Thyroid gland (tissue), 4 donors: Measurements from ENCODE around the gene SLC16A4. TPM values are rescaled to one million over a fixed set of nuclear protein-coding genes. Genes with fewer than 3 reads are reported as not detected.

Source experiments
- DNase-seq, 2 donors: peaks; one replicate each; pipeline ENCODE4 v3.0.0-alpha.2; 2019
- H3K27ac ChIP-seq, 3 donors: fragments of 200-600 bp; sonication (generic); 1 replicate in 2 of 3; 2 replicates in 1 of 3; pipeline ENCODE4 v1.5.1; 2016 to 2019; ENCODE audit warnings: mild to moderate bottlenecking in 1 of 3, moderate library complexity in 1 of 3
- H3K27me3 ChIP-seq: fragments of 200-600 bp; sonication (generic); one replicate; pipeline ENCODE4 v1.5.1; 2019
- H3K36me3 ChIP-seq, 2 donors: fragments of 200-600 bp; sonication (generic); one replicate each; pipeline ENCODE4 v1.5.1; 2016 to 2019
- H3K4me1 ChIP-seq, 2 donors: fragments of 200-600 bp; sonication (generic); one replicate each; pipeline ENCODE4 v1.5.1; 2017 to 2019
- H3K4me3 ChIP-seq, 3 donors: fragments of 200-600 bp; sonication (generic); replicated peaks in 1 of 3; 1 replicate in 2 of 3; 2 replicates in 1 of 3; pipeline ENCODE4 v1.5.1; 2016; ENCODE audit warnings: mild to moderate bottlenecking in 1 of 3
- H3K9me3 ChIP-seq: fragments of 200-600 bp; sonication (generic); one replicate; pipeline ENCODE4 v1.5.1; 2017
- POLR2A ChIP-seq, 2 donors: fragments of 450-650 bp; IDR thresholded peaks; one replicate each; pipeline ENCODE4 v1.6.1; 2017; ENCODE audit warnings: antibody characterized with exemption in 2 of 2, mild to moderate bottlenecking in 2 of 2, moderate library complexity in 1 of 2
- WGBS, 2 donors: methylation state at CpG; one replicate each; pipeline ENCODE4 v1.1.5; 2017; 5-methylcytosine and 5-hydroxymethylcytosine counted together
- intact Hi-C: fragments of 100-400 bp; cut with DNase I; formaldehyde crosslinking; loops from one replicate; pipeline ENCODE4 v1.15.1; 2023
- total RNA-seq, 4 donors: library from RNA; depleted of rRNA; stranded (reverse); fragments of >200 nt; gene quantifications; one replicate each; pipeline ENCODE4 v1.2.3, GENCODE V29; 2016
- TF ChIP-seq, protein P1 (sequence below), 6 experiments: fragments of 200-600 bp in 3 of 6; fragments of 450-650 bp in 3 of 6; sonication (generic) in 3 of 6; IDR thresholded peaks; one replicate each; pipeline ENCODE4 v1.5.1; 2016 to 2019; ENCODE audit warnings: antibody characterized with exemption in 6 of 6, mild to moderate bottlenecking in 2 of 6, inconsistent platforms in 1 of 6, moderate library complexity in 1 of 6

SLC16A4 gene
- total RNA-seq, 4 donors from 2014 or later, result 18.6 to 30.5 (median 25.8) TPM

- Histone ChIP-seq H3K36me3 (no peaks in the 10 kb centered on the region), H3K9me3 (no peaks in the 10 kb centered on the region), H3K4me3 (no peak overlapping the region), H3K27ac (no peak overlapping the region), H3K4me1 (no peaks in the 10 kb centered on the region), H3K27me3 (no peaks in the 10 kb centered on the region)
- peak in 1 of 2 donors; percentile 4 for DNase-seq
- TF ChIP-seq, protein P1, sequence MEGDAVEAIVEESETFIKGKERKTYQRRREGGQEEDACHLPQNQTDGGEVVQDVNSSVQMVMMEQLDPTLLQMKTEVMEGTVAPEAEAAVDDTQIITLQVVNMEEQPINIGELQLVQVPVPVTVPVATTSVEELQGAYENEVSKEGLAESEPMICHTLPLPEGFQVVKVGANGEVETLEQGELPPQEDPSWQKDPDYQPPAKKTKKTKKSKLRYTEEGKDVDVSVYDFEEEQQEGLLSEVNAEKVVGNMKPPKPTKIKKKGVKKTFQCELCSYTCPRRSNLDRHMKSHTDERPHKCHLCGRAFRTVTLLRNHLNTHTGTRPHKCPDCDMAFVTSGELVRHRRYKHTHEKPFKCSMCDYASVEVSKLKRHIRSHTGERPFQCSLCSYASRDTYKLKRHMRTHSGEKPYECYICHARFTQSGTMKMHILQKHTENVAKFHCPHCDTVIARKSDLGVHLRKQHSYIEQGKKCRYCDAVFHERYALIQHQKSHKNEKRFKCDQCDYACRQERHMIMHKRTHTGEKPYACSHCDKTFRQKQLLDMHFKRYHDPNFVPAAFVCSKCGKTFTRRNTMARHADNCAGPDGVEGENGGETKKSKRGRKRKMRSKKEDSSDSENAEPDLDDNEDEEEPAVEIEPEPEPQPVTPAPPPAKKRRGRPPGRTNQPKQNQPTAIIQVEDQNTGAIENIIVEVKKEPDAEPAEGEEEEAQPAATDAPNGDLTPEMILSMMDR (IDR thresholded peaks at IDR 0.05), result no peak
- no peak for TF ChIP-seq POLR2A (IDR thresholded peaks at IDR 0.05)
- 65 to 69% methylated on average over 4 of the region's 4 CpGs for WGBS, 2 donors
- intact Hi-C loops, result no loop called here
Measured at GRCh38 chr1:110318046-110318445, 72.8 kb downstream of the SLC16A4 start.

DNA sequence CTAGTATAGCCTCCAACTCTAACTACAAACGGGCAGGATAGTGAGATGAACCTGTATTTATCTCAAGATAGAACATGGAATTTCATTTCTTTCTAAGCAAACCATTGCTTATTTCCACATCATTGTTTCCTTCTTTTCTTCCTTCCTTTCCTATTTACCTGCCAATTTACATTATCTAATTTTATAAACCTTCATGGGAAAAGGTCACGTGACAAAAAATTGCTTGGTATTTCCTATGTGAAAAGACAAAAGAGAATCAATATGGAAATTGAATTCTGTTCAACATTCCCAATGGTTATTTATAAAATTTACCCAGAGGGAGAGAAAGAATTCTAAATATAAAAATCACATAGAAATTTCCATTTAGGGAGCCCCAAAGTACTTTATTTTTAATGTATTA lies 74.1 kb downstream of the SLC16A4 start:
- 87% methylated on average over 2 of the region's 2 CpGs for WGBS, 2 donors
- intact Hi-C loops, result no loop called here

More for the DNA sequence above, 74.1 kb downstream of the SLC16A4 start:
- peaks cover 0 to 5% of the 10 kb centered on the region in 2 donors for H3K4me1 ChIP-seq
- H3K27me3 ChIP-seq, result no peaks in the 10 kb centered on the region
- DNase-seq, result no peak
- H3K9me3 ChIP-seq, result no peaks in the 10 kb centered on the region
- no peak overlapping the region for H3K4me3 ChIP-seq
- TF ChIP-seq, protein P1 (IDR thresholded peaks at IDR 0.05), result no peak
- no peak for TF ChIP-seq POLR2A (IDR thresholded peaks at IDR 0.05)
- H3K36me3 ChIP-seq, result no peaks in the 10 kb centered on the region
- no peak overlapping the region for H3K27ac ChIP-seq

Other genes with a start within 250 kb of the SLC16A4 start
- under 1 TPM; under 0.01 to 0.49 (median 0.18) TPM for gene SLC6A17, start 240.5 kb downstream of the SLC16A4 start, total RNA-seq
- 10 to 100 TPM in 1 of 4 donors, 1 to 10 TPM in 3; 3.8 to 12.5 (median 4.6) TPM for gene KCNC4, start 180.7 kb downstream of the SLC16A4 start, total RNA-seq
- 10 to 100 TPM; 38.4 to 59.8 (median 40.7) TPM for gene RBM15, start 51.6 kb downstream of the SLC16A4 start, total RNA-seq
- 100 to 1,000 TPM in 1 of 4 donors, 10 to 100 TPM in 3; 46.1 to 119 (median 80.2) TPM for gene LAMTOR5, start 16.7 kb upstream of the SLC16A4 start, total RNA-seq
- gene PROK1, start 60.1 kb upstream of the SLC16A4 start, total RNA-seq, result under 1 TPM in 1 of 4 donors, not detected in 3; 0.33 TPM
- not detected for gene KCNA10, start 128.1 kb upstream of the SLC16A4 start, total RNA-seq
- 1 to 10 TPM; 2.9 to 6.8 (median 3.5) TPM for gene KCNA2, start 215.3 kb upstream of the SLC16A4 start, total RNA-seq